SK-N-SH treated with all-trans-retinoic acid at 6 μM for 48 hours (cell line): ENCODE data around the gene SERPINA1.

Experiments used
- ATAC-seq: fragments of 200-7000 bp; cut with Tn5 transposase; 3 replicates; pipeline ENCODE4 v1.9.1; 2020; ENCODE audit warnings: mild to moderate bottlenecking, moderate library complexity
- ARNTL ChIP-seq: fragments of 450-650 bp; formaldehyde crosslinking; IDR thresholded peaks from 2 replicates; pipeline ENCODE4 v1.5.0; 2020; ENCODE audit warnings: low read depth, mild to moderate bottlenecking, moderate library complexity, borderline replicate concordance
- CREB5 ChIP-seq: fragments of 250-450 bp; sonication (Bioruptor Pico); IDR thresholded peaks from 2 replicates; pipeline ENCODE4 v1.5.1; 2020; ENCODE audit warnings: low read depth, mild to moderate bottlenecking, moderate library complexity
- CSDC2 ChIP-seq: fragments of 250-450 bp; sonication (Bioruptor Pico); IDR thresholded peaks from 2 replicates; pipeline ENCODE4 v1.5.0; 2020; ENCODE audit warnings: mild to moderate bottlenecking, moderate library complexity
- CSRNP3 ChIP-seq: fragments of 250-450 bp; sonication (Bioruptor Pico); IDR thresholded peaks from 2 replicates; pipeline ENCODE4 v1.5.1; 2021; ENCODE audit warnings: mild to moderate bottlenecking, moderate library complexity
- ESRRG ChIP-seq: fragments of 250-450 bp; sonication (Bioruptor Pico); IDR thresholded peaks from 2 replicates; pipeline ENCODE4 v1.6.1; 2021; ENCODE audit warnings: mild to moderate bottlenecking
- PATZ1 ChIP-seq: fragments of 250-450 bp; sonication (Bioruptor Pico); IDR thresholded peaks from 2 replicates; pipeline ENCODE4 v1.8.0; 2020; ENCODE audit warnings: mild to moderate bottlenecking, moderate library complexity, borderline replicate concordance
- POU6F1 ChIP-seq: fragments of 250-450 bp; sonication (Bioruptor Pico); IDR thresholded peaks from 2 replicates; pipeline ENCODE4 v1.8.0; 2021; ENCODE audit warnings: low read depth, mild to moderate bottlenecking, moderate library complexity, borderline replicate concordance
- PPARA ChIP-seq: fragments of 250-450 bp; sonication (Bioruptor Pico); IDR thresholded peaks from 2 replicates; pipeline ENCODE4 v1.5.0; 2020; ENCODE audit warnings: mild to moderate bottlenecking, borderline replicate concordance
- RARB ChIP-seq: fragments of 250-450 bp; sonication (Bioruptor Pico); IDR thresholded peaks from 2 replicates; pipeline ENCODE4 v1.8.0; 2021; ENCODE audit warnings: mild to moderate bottlenecking, moderate library complexity
- TCF4 ChIP-seq: fragments of 250-450 bp; sonication (Bioruptor Pico); IDR thresholded peaks from 2 replicates; pipeline ENCODE4 v1.8.0; 2021; ENCODE audit warnings: mild to moderate bottlenecking, moderate library complexity, borderline replicate concordance
- TSHZ2 ChIP-seq: fragments of 250-450 bp; sonication (Bioruptor Pico); IDR thresholded peaks from 2 replicates; pipeline ENCODE4 v1.5.0; 2020; ENCODE audit warnings: mild to moderate bottlenecking, moderate library complexity
- ZNF565 ChIP-seq: fragments of 450-650 bp; formaldehyde crosslinking; conservative IDR thresholded peaks from 2 replicates; pipeline ENCODE4 v1.5.0; 2020; ENCODE audit warnings: low read depth, mild to moderate bottlenecking, moderate library complexity

SERPINA1 gene

GRCh38 chr14:94381149-94382030 is 7.0 kb downstream of the SERPINA1 start:
- TF ChIP-seq PATZ1 (CRISPR knock-in tag) (no peak), ARNTL (CRISPR knock-in tag) (no peak), PPARA (no peak), CSDC2 (CRISPR knock-in tag) (no peak), CSRNP3 (CRISPR knock-in tag) (no peak)
- ATAC-seq: no peak

GRCh38 chr14:94380225-94381148 is 7.9 kb downstream of the SERPINA1 start:
- no peak for ATAC-seq
- TF ChIP-seq ZNF565 (CRISPR knock-in tag) (no peak), PPARA (no peak), POU6F1 (CRISPR knock-in tag) (no peak), CREB5 (CRISPR knock-in tag) (no peak)

- TF ChIP-seq ARNTL (CRISPR knock-in tag) (no peak), PATZ1 (CRISPR knock-in tag) (no peak), ESRRG (no peak), TSHZ2 (CRISPR knock-in tag) (no peak), RARB (CRISPR knock-in tag) (no peak), ZNF565 (CRISPR knock-in tag) (no peak), TCF4 (CRISPR knock-in tag) (no peak)
- no peak for ATAC-seq
Measured at GRCh38 chr14:94379291-94380224, 8.8 kb downstream of the SERPINA1 start.
